Panc1 (cell line): ENCODE results near the gene ADGRG3. TPM values are rescaled to one million over a fixed set of nuclear protein-coding genes. Genes with fewer than 3 reads are reported as not detected.
"Not testable (repeated sequence)": the region's sequence is repeated elsewhere in the genome, so short reads cannot be mapped to it uniquely, and the experiment has no call there.

Experiments
- ATAC-seq: fragments of 200-7000 bp; cut with Tn5 transposase; 2 replicates; pipeline ENCODE4 v1.9.1; 2020; ENCODE audit warnings: mild to moderate bottlenecking, moderate library complexity
- BruUV-seq: library from RNA; stranded (reverse); fragments of 400-500 nt; replicated peaks from 2 replicates; lab custom pipeline; 2021; lab: Mats Ljungman, UMichigan
- CTCF ChIA-PET: fragments of 300-600 bp; sonication (Branson Sonifier 250); formaldehyde crosslinking; loops from one replicate; lab custom pipeline; 2022; ENCODE audit warnings: antibody characterized with exemption; lab: Charles Lee
- POLR2A ChIA-PET: fragments of 300-600 bp; sonication (Branson Sonifier 250); formaldehyde crosslinking; loops from one replicate; lab custom pipeline; 2022; ENCODE audit warnings: antibody characterized with exemption; lab: Charles Lee
- DNase-seq: peaks from one replicate; pipeline ENCODE4 v3.0.0-alpha.2; 2010; ENCODE audit warnings: low read depth, low spot score
- H3K27ac ChIP-seq: 2 replicates; pipeline ENCODE4 v1.5.1; 2011; ENCODE audit warnings: mild to moderate bottlenecking, low read length, inconsistent platforms
- H3K27me3 ChIP-seq: fragments of 200-500 bp; sonication (Bioruptor generic); 2 replicates; pipeline ENCODE4 v1.6.0; 2014; ENCODE audit warnings: low read length, inconsistent platforms; ENCODE audit not compliant: control insufficient read depth, insufficient read depth
- H3K36me3 ChIP-seq: fragments of 200-500 bp; sonication (Bioruptor generic); 2 replicates; pipeline ENCODE4 v1.5.1; 2014; ENCODE audit warnings: inconsistent platforms, mild to moderate bottlenecking, low read length, moderate library complexity; ENCODE audit not compliant: control insufficient read depth, insufficient read depth
- H3K4me1 ChIP-seq: 2 replicates; pipeline ENCODE4 v1.5.1; 2011; ENCODE audit warnings: inconsistent platforms, mild to moderate bottlenecking, low read length, moderate library complexity; ENCODE audit not compliant: control insufficient read depth, insufficient read depth
- H3K4me3 ChIP-seq, 2 experiments: 2 replicates each; pipeline ENCODE4 v1.5.1; 2011 to 2012; ENCODE audit warnings: low read depth in 2 of 2, low read length in 2 of 2, mild to moderate bottlenecking in 2 of 2, inconsistent platforms in 1 of 2, moderate library complexity in 1 of 2
- H3K9me3 ChIP-seq: fragments of 200-500 bp; sonication (Bioruptor generic); 2 replicates; pipeline ENCODE4 v1.5.1; 2014; ENCODE audit warnings: low read depth, mild to moderate bottlenecking, inconsistent platforms, low read length, moderate library complexity; ENCODE audit not compliant: control insufficient read depth, insufficient read depth
- POLR2AphosphoS5 ChIP-seq: IDR thresholded peaks from 2 replicates; pipeline ENCODE4 v1.6.1; 2012; ENCODE audit warnings: mild to moderate bottlenecking, low read depth, low read length, moderate library complexity
- REST ChIP-seq, 2 experiments: IDR thresholded peaks; 2 replicates each; pipeline ENCODE4 v1.6.1; 2011 to 2012; ENCODE audit warnings: low read depth in 2 of 2, control low read depth in 1 of 2, low read length in 1 of 2, mild to moderate bottlenecking in 1 of 2, moderate library complexity in 1 of 2; ENCODE audit not compliant: insufficient read depth in 1 of 2
- SIN3A ChIP-seq: IDR thresholded peaks from 2 replicates; pipeline ENCODE4 v1.6.1; 2012; ENCODE audit warnings: low read depth, mild to moderate bottlenecking, low read length, moderate library complexity, borderline replicate concordance; ENCODE audit not compliant: insufficient read depth
- TCF7L2 ChIP-seq: IDR thresholded peaks from 2 replicates; pipeline ENCODE4 v1.6.1; 2011; ENCODE audit warnings: mild to moderate bottlenecking, low read depth, low read length, inconsistent platforms
- in situ Hi-C: cut with HindIII; loops from 2 replicates; pipeline ENCODE4 v1.10.0; 2016; ENCODE audit warnings: low sequenced_read_pairs, low pct_unique_long_range_greater_than_20kb
- intact Hi-C: fragments of 100-400 bp; cut with micrococcal nuclease; formaldehyde crosslinking; loops from one replicate; pipeline ENCODE4 v1.10.0; 2022; ENCODE audit not compliant: unreplicated experiment
- total RNA-seq: library from RNA; stranded (reverse); gene quantifications from one replicate; pipeline ENCODE4 v1.2.1, GENCODE V29; 2021; ENCODE audit not compliant: unreplicated experiment
- TF ChIP-seq, protein P1 (sequence below): fragments of 450-650 bp; IDR thresholded peaks from 2 replicates; pipeline ENCODE4 v1.5.1; 2017; ENCODE audit warnings: mild to moderate bottlenecking

The ADGRG3 gene
- total RNA-seq, 1 experiment from 2014 or later = not detected

- DNase-seq = no peak
- no peak for ATAC-seq
- H3K27me3 ChIP-seq = no peaks in the 10 kb centered on the region
- no TSS peak for BruUV-seq
- H3K4me1 ChIP-seq = no peaks in the 10 kb centered on the region
- no peaks in the 10 kb centered on the region for H3K36me3 ChIP-seq
- intact Hi-C loops = no loop called here
- CTCF ChIA-PET = no interaction called here
- in situ Hi-C loops = no loop called here
- TF ChIP-seq SIN3A (no peak), REST (IDR thresholded peaks at IDR 0.05; ENCODE audit: insufficient read depth in 1 of 2, low read depth in 2 of 2, low read length in 1 of 2) (no peak), TCF7L2 (no peak), POLR2AphosphoS5 (no peak)
- TF ChIP-seq, protein P1, sequence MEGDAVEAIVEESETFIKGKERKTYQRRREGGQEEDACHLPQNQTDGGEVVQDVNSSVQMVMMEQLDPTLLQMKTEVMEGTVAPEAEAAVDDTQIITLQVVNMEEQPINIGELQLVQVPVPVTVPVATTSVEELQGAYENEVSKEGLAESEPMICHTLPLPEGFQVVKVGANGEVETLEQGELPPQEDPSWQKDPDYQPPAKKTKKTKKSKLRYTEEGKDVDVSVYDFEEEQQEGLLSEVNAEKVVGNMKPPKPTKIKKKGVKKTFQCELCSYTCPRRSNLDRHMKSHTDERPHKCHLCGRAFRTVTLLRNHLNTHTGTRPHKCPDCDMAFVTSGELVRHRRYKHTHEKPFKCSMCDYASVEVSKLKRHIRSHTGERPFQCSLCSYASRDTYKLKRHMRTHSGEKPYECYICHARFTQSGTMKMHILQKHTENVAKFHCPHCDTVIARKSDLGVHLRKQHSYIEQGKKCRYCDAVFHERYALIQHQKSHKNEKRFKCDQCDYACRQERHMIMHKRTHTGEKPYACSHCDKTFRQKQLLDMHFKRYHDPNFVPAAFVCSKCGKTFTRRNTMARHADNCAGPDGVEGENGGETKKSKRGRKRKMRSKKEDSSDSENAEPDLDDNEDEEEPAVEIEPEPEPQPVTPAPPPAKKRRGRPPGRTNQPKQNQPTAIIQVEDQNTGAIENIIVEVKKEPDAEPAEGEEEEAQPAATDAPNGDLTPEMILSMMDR = no peak
- no peak overlapping the region for H3K4me3 ChIP-seq
- POLR2A ChIA-PET = no interaction called here
- H3K27ac ChIP-seq = no peak overlapping the region
- no peaks in the 10 kb centered on the region for H3K9me3 ChIP-seq
Measured at GRCh38 chr16:57729182-57729484, 61.0 kb downstream of the ADGRG3 start.

DNA sequence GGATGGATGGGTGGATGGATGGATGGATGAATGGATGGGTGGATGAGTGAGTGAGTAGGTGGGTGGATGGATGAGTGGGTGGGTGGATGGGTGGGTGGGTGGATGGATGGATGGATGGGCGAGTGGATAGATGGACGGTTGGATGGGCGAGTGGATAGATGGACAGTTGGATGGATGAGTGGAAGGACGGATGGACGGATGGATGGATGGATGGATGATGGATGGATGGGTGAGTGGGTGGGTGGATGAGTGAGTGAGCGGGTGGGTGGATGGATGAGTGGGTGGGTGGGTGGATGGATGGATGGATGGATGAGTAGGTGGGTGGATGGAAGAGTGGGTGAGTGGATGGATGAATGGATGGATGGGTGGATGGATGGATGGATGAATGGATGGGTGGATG lies 61.7 kb downstream of the ADGRG3 start:
- H3K9me3 ChIP-seq, CTCF ChIA-PET, intact Hi-C loops, H3K27ac ChIP-seq, H3K4me1 ChIP-seq, H3K36me3 ChIP-seq, H3K27me3 ChIP-seq, in situ Hi-C loops, POLR2A ChIA-PET, ATAC-seq, DNase-seq, H3K4me3 ChIP-seq, BruUV-seq: not testable (repeated sequence)

GRCh38 chr16:57730771-57731730 lies 62.9 kb downstream of the ADGRG3 start:
- no peak overlapping the region for H3K27ac ChIP-seq
- H3K9me3 ChIP-seq = no peaks in the 10 kb centered on the region
- intact Hi-C loops (no loop called here), in situ Hi-C loops (no loop called here)
- peaks cover 3% of the 10 kb centered on the region; the same call in 1 of the 2 replicates for H3K36me3 ChIP-seq
- DNase-seq = no peak
- no TSS peak for BruUV-seq
- H3K4me1 ChIP-seq = no peaks in the 10 kb centered on the region
- ChIA-PET CTCF (no interaction called here), POLR2A (no interaction called here)
- no peaks in the 10 kb centered on the region for H3K27me3 ChIP-seq
- no peak for TF ChIP-seq POLR2AphosphoS5
- TF ChIP-seq, protein P1 = no peak
- no peak for TF ChIP-seq REST (IDR thresholded peaks at IDR 0.05; ENCODE audit: insufficient read depth in 1 of 2, low read depth in 2 of 2, low read length in 1 of 2)
- TF ChIP-seq TCF7L2 = no peak
- no peak for TF ChIP-seq SIN3A
- no peak for ATAC-seq
- H3K4me3 ChIP-seq = no peak overlapping the region
